Fibroblast of villous mesenchyme (primary cell): ENCODE measurements around the gene TTC13. TPM values are rescaled to one million over a fixed set of nuclear protein-coding genes. Genes with fewer than 3 reads are reported as not detected.

ENCODE experiments used
- DNase-seq: peaks from one replicate; pipeline ENCODE4 v3.0.0-alpha.2; 2010; ENCODE audit warnings: low read depth
- H3K4me3 ChIP-seq: 2 replicates; pipeline ENCODE4 v1.5.1; 2011; ENCODE audit warnings: low read depth, mild to moderate bottlenecking, low read length
- total RNA-seq: library from RNA; depleted of rRNA; stranded (reverse); fragments of >200 nt; gene quantifications from 2 replicates; pipeline ENCODE4 v1.2.3, GENCODE V29; 2012
- TF ChIP-seq, protein P1 (sequence below): IDR thresholded peaks from 2 replicates; pipeline ENCODE4 v1.5.1; 2012; ENCODE audit warnings: low read depth, mild to moderate bottlenecking, low read length; ENCODE audit not compliant: insufficient read depth

The TTC13 gene
- total RNA-seq, 1 donor: 18.6 TPM

DNA sequence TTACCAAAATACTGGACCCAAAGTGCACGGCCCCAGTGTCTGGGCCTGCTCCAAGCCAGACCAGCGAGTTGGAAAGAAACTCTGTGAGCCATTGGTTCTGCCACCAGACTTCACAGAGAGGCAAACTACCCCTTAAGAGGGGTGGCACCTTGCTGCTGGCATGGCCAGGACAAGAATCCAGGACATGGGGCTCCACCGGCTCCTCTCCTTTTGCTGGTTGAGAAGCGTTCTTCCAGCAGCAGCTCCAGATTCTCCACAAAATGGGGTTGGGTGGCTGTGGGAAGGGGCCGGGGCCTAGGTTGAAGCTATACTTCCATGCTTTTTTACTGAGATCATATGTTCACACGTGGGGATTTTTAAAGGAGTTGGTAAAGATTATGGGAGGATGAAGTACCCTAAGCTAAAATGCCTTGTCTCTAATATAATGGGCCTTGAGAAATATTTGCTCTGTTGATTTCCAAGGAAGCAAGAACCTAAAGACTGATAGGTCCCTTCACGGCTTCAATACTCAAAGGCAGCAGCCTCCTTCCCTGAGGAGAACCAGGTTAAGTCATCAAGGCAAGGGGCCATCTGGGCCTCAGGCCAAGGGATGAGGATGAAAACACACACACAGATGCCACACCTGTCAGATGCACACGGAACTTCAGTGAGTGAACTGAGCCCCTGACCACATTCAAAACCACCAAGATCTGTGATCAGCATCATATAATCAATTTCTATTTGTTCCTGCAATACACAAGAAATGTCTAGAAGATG, 113.4 kb downstream of the TTC13 start:
- TF ChIP-seq, protein P1, sequence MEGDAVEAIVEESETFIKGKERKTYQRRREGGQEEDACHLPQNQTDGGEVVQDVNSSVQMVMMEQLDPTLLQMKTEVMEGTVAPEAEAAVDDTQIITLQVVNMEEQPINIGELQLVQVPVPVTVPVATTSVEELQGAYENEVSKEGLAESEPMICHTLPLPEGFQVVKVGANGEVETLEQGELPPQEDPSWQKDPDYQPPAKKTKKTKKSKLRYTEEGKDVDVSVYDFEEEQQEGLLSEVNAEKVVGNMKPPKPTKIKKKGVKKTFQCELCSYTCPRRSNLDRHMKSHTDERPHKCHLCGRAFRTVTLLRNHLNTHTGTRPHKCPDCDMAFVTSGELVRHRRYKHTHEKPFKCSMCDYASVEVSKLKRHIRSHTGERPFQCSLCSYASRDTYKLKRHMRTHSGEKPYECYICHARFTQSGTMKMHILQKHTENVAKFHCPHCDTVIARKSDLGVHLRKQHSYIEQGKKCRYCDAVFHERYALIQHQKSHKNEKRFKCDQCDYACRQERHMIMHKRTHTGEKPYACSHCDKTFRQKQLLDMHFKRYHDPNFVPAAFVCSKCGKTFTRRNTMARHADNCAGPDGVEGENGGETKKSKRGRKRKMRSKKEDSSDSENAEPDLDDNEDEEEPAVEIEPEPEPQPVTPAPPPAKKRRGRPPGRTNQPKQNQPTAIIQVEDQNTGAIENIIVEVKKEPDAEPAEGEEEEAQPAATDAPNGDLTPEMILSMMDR: no peak
- H3K4me3 ChIP-seq: no peak overlapping the region
- no peak for DNase-seq

GRCh38 chr1:230864441-230864840, 114.2 kb downstream of the TTC13 start:
- H3K4me3 ChIP-seq: no peak overlapping the region
- TF ChIP-seq, protein P1: no peak
- no peak for DNase-seq

DNA sequence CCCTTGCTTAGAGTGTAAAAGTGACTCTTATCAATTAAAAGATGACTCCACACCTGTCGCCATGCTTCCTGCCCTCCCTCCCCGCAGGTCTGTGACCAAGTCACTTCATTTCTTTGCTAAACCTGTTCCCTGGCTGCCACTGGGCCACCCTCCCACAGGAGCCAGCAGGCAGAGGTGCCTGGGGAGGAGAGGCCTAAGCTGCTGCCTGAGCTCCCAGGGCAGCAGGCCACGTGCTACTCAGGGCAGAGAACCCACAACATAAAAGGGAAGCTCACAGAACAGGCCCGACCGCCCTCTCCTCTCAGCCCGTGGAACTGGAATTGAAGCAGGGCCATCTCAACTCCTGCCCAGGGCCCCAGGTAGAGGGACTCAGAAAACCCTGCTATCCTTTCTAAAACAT, 115.2 kb downstream of the TTC13 start:
- DNase-seq: no peak
- H3K4me3 ChIP-seq: no peak overlapping the region
- TF ChIP-seq, protein P1: no peak

- peak; percentile 66 for DNase-seq
Observed at GRCh38 chr1:230861970-230862595, 116.6 kb downstream of the TTC13 start.

GRCh38 chr1:230861489-230861888, 117.2 kb downstream of the TTC13 start:
- no peak overlapping the region for H3K4me3 ChIP-seq
- DNase-seq: no peak
- TF ChIP-seq, protein P1: peak; percentile 22

More at GRCh38 chr1:230861970-230862595, 116.6 kb downstream of the TTC13 start:
- TF ChIP-seq, protein P1: no peak
- no peak overlapping the region for H3K4me3 ChIP-seq

DNA sequence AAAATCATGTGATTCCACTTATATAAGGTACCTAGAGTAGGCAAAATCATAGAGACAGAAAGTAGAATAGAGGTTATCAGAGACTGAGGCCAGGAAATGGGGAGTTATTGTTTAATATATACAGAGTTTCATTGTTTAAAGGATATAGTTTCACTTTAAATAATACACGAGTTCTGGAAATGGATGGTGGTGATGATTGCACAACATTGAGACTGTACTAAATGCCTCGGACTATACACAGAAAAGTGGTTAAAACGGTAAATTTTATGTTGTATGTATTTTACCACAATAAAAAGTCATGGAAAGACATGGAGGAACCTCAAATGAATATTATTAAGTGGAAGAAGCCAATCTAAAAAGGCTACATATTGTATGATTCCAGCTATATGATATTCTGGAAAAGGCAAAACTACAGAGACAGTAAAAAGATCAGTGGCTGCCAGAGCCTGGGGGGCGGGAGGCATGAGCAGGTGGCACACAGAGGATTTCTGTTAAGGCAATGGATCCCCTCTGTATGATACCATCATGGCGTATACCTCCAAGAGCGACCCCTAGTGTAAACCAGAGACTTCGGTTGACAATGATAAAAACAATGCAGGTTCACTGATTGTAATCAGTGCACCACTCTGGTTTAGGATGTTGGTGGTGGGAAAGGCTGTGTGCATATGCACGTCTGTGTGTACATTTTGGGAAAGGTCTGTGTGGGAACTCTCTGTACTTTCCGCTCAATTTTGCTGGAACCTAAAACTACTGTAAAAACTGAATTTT, 117.9 kb downstream of the TTC13 start:
- DNase-seq: no peak
- TF ChIP-seq, protein P1: no peak
- H3K4me3 ChIP-seq: no peak overlapping the region
